Activated CD8-positive, alpha-beta memory T cell treated with anti-CD3 and anti-CD28 coated beads, Interleukin-2, amount 10 ng/mL, durations not matched to agents 7 days and 5 days (primary cell): ENCODE results near the gene SPTBN4. TPM values are rescaled to one million over a fixed set of nuclear protein-coding genes. Genes with fewer than 3 reads are reported as not detected.
"Not testable (repeated sequence)": the region's sequence is repeated elsewhere in the genome, so short reads cannot be mapped to it uniquely, and the experiment has no call there.

Experiments
- ATAC-seq: fragments of 150-1000 bp; cut with Tn5 transposase; one replicate; pipeline ENCODE4 v1.10.0; 2021; ENCODE audit warnings: moderate library complexity
- CTCF ChIA-PET: fragments of 350-600 bp; sonication (Branson Sonifier 250); formaldehyde crosslinking; loops from one replicate; lab custom pipeline; 2021; ENCODE audit warnings: antibody characterized with exemption; lab: Charles Lee
- DNase-seq: peaks from one replicate; pipeline ENCODE4 v3.0.0-alpha.2; 2020
- H3K27ac Mint-ChIP-seq: one replicate; pipeline ENCODE4 v1.8.0; 2021; ENCODE audit warnings: mild to moderate bottlenecking, mixed read lengths
- H3K27me3 Mint-ChIP-seq: one replicate; pipeline ENCODE4 v1.8.0; 2021; ENCODE audit warnings: mixed read lengths
- H3K36me3 Mint-ChIP-seq: one replicate; pipeline ENCODE4 v1.8.0; 2021; ENCODE audit warnings: mild to moderate bottlenecking, mixed read lengths
- H3K4me1 Mint-ChIP-seq: one replicate; pipeline ENCODE4 v1.8.0; 2021; ENCODE audit warnings: mixed read lengths
- H3K4me3 Mint-ChIP-seq: one replicate; pipeline ENCODE4 v1.8.0; 2021; ENCODE audit warnings: mild to moderate bottlenecking, moderate library complexity, mixed read lengths
- H3K9me3 Mint-ChIP-seq: one replicate; pipeline ENCODE4 v1.8.0; 2022; ENCODE audit warnings: low read depth, mixed read lengths
- total RNA-seq, 2 experiments: library from RNA; stranded (reverse); gene quantifications; one replicate each; pipeline ENCODE4 v1.2.3, GENCODE V29; 2021

Gene SPTBN4
- total RNA-seq, 2 experiments from 2014 or later, result 0.30 to 0.44 TPM

DNA sequence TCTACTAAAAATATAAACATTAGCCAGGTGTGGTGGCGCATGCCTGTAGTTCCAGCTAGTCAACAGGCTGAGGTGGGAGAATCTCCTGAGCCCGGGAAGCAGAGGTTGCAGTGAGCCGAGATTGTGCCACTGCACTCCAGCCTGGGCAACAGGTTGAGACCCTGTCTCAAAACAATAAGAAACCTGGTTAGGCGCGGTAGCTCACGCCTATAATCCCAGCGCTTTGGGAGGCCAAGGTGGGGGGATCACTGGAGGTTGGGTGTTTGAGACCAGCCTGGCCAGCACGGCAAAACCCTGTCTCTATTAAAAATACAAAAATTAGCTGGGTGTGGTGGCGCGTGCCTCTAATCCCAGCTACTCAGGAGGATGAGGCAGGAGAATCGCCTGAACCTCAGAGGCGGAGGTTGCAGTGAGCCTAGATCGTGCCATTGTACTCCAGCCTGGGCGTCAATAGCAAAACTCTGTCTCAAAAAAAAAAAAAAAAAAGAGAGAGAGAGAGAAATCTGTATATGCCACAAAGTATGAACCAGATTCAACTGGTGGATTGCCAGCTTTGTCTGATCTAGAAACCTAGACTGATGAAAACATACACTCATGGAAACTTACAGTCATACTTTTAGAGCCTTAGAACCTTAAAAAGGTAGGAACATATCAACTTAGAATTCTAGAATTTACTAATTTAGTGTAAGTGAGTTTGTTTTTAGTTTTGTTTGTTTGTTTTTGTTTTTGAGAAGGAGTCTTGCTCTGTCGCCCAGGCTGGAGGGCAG lies 9.3 kb downstream of the SPTBN4 start:
- H3K27me3 Mint-ChIP-seq, H3K4me1 Mint-ChIP-seq, H3K9me3 Mint-ChIP-seq, H3K4me3 Mint-ChIP-seq, H3K36me3 Mint-ChIP-seq, H3K27ac Mint-ChIP-seq, DNase-seq, ATAC-seq: not testable (repeated sequence)
- CTCF ChIA-PET, result interaction anchor here (1.1 to 1.2 kb wide), 2 partner anchors 45 to 171 kb away, joined by 3 to 5 read pairs; no protein-coding TSS in a partner anchor

DNA sequence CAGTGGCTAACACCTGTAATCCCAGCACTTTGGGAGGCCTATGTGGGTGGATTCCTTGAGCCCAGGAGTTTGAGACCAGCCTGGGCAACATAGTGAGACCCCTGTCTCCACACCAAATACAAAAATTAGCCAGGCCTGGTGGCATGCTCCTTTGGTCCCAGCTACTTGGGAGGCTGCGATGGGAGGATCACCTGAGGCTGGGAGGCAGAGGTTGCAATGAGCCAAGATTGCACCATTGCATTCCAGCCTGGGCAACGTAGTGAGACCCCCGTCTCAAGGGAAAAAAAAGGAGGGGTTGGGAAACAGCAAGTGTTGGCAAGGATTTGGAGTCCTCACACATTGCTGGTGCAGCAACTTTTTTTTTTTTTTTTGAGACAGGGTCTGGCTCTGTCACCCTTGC lies 19.2 kb downstream of the SPTBN4 start:
- no peaks in the 10 kb centered on the region for H3K36me3 Mint-ChIP-seq
- no peaks in the 10 kb centered on the region for H3K9me3 Mint-ChIP-seq
- no peak overlapping the region for H3K4me3 Mint-ChIP-seq
- peaks cover 10% of the 10 kb centered on the region for H3K27me3 Mint-ChIP-seq
- no peak overlapping the region for H3K27ac Mint-ChIP-seq
- CTCF ChIA-PET, result interaction anchor here (0.7 kb wide), 1 partner anchor 14 kb away, joined by 3 read pairs; no protein-coding TSS in a partner anchor
- ATAC-seq (no peak), DNase-seq (no peak)
- H3K4me1 Mint-ChIP-seq, result peaks cover 6% of the 10 kb centered on the region

DNA sequence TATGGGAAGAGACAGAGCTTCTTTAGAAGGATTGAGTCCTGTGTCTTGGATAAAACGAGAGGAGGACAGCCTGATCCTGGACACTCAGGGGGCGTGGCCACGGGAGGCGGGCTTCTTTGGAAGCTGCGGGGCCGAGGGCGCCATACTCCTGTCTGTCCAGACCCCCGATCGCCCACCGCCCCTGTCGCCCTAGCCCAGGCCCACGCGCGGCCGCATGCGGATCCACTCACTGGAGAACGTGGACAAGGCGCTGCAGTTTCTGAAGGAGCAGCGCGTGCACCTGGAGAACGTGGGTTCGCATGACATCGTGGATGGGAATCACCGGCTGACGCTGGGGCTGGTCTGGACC lies 23.1 kb downstream of the SPTBN4 start:
- Mint-ChIP-seq H3K36me3 (no peaks in the 10 kb centered on the region), H3K4me1 (peaks cover 6% of the 10 kb centered on the region), H3K27ac (no peak overlapping the region), H3K9me3 (no peaks in the 10 kb centered on the region), H3K27me3 (peaks cover 18% of the 10 kb centered on the region), H3K4me3 (no peak overlapping the region)
- no peak for DNase-seq
- no peak for ATAC-seq
- CTCF ChIA-PET, result interaction anchor here (0.5 to 2.0 kb wide), 2 partner anchors 142 to 145 kb away, joined by 3 to 4 read pairs; no protein-coding TSS in a partner anchor

DNA sequence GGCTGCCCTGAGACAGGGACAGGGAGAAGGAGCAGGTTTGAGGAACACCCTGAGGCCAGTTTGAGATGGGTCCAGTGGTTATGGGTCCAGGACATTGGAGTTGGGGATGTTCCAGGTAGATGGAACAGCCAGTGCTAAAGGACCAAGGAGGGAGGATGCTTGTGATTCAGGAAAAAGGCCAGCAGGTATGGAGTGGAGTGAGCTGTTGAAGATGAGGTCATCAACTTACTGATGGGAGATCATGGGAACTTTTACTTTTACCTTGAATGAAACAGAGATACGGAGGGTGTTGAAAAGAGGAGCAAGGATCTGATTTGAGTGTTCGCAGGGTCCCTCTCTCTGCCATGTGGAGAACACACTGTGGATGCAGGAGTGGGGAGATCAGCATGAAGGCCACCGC lies 25.5 kb downstream of the SPTBN4 start:
- Mint-ChIP-seq H3K4me3 (no peak overlapping the region), H3K4me1 (peaks cover 6% of the 10 kb centered on the region), H3K36me3 (no peaks in the 10 kb centered on the region), H3K27ac (no peak overlapping the region), H3K9me3 (no peaks in the 10 kb centered on the region), H3K27me3 (peaks cover 15% of the 10 kb centered on the region)
- no peak for ATAC-seq
- CTCF ChIA-PET, result no interaction called here
- DNase-seq, result no peak

DNA sequence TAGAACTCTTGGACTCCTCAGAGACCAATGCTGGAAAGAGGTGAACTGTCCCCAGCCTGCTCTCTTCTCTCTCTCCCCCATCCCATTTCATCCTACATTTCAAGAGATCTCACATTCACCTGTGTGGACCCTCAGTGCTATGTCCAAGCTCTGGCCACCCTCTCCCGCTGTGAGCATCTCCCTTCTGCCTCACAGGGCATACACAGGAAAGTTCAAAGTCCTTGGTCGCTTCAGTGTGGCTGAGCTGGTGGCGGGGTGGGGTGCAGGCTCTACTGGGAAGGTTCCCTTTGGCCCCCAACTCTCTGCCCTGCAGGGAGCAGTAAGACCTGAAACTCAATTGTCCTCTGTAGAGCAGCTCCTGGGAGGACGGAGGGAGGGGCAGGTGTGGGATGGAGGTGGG lies 27.0 kb downstream of the SPTBN4 start:
- Mint-ChIP-seq H3K27me3 (peaks cover 8% of the 10 kb centered on the region), H3K36me3 (no peaks in the 10 kb centered on the region), H3K27ac (no peak overlapping the region), H3K4me3 (no peak overlapping the region), H3K9me3 (no peaks in the 10 kb centered on the region), H3K4me1 (no peaks in the 10 kb centered on the region)
- CTCF ChIA-PET, result interaction anchor here (0.5 kb wide), 1 partner anchor 524 kb away, joined by 3 read pairs; no protein-coding TSS in a partner anchor
- ATAC-seq, result no peak
- DNase-seq, result no peak

DNA sequence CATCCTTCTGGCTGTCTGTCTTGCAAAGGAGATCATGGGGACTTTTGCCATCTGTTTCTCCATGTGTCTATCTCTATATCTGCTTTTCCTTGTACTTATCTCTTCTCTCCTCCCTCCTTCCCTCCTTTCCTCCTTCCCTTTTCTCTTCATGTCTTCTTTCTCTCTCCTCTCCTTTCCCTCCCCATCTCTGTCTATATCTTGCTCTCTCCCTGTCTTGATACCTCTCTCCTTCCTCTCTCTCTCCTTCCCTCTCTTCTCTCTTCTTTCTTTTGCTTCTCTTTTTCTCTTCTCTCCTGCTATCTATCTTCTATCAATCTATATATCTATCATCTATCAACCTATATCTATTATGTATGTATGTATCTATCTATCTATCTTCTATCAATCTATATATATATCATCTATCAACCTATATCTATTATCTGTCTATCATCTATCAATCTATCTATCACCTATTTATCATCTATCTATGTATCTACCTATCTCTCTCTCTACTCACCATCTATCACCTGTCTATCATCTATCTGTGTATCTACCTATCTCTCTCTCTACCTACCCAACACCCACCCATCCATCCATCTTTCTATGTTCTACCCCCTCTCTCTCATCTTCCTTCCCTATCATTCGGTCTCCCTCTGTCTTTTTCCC lies 27.5 kb downstream of the SPTBN4 start:
- H3K4me3 Mint-ChIP-seq, result no peak overlapping the region
- no peaks in the 10 kb centered on the region for H3K36me3 Mint-ChIP-seq
- no peak overlapping the region for H3K27ac Mint-ChIP-seq
- DNase-seq, result no peak
- no peak for ATAC-seq
- H3K27me3 Mint-ChIP-seq, result peaks cover 8% of the 10 kb centered on the region
- CTCF ChIA-PET, result interaction anchor here (0.5 kb wide), 1 partner anchor 524 kb away, joined by 3 read pairs; no protein-coding TSS in a partner anchor
- no peaks in the 10 kb centered on the region for H3K9me3 Mint-ChIP-seq
- no peaks in the 10 kb centered on the region for H3K4me1 Mint-ChIP-seq

DNA sequence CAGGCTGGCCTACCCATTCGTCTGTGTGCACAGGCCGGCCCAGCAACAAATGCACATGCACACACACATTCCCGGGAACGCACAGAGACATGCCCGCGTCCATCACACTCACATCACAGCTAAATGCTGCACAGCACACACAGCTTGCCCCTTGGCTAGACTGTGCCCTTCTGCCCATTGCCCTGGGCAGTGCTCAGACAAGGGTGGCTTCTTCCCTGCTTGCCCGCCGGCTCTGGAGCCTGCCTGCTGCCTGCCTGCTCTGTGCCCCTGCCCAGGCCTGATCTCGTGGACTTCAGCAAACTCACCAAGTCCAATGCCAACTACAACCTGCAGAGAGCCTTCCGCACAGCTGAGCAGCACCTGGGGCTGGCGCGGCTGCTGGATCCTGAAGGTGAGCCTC lies 30.4 kb downstream of the SPTBN4 start:
- no peak overlapping the region for H3K27ac Mint-ChIP-seq
- no peak for ATAC-seq
- no peaks in the 10 kb centered on the region for H3K36me3 Mint-ChIP-seq
- CTCF ChIA-PET, result no interaction called here
- no peaks in the 10 kb centered on the region for H3K9me3 Mint-ChIP-seq
- DNase-seq, result no peak
- peaks cover 10% of the 10 kb centered on the region for H3K27me3 Mint-ChIP-seq
- no peaks in the 10 kb centered on the region for H3K4me1 Mint-ChIP-seq
- H3K4me3 Mint-ChIP-seq, result no peak overlapping the region

DNA sequence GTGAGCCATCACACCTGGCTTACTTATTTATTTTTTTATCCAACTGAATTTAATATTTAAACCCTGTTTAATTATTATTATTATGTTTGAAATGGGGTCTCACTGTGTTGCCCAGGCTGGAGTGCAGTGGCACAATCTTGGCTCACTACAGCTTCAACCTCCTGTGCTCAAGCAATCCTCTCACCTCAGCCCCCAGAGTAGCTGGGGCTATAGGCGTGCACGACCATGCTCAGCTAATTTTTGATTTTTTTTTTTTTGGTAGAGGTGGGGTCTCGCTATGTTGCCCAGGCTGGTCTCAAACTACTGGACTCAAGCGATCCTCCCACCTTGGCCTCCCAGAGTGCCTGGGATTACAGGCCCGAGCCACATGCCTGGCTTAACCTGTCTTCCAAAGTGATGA lies 32.5 kb downstream of the SPTBN4 start:
- Mint-ChIP-seq H3K4me3 (no peak overlapping the region), H3K4me1 (no peaks in the 10 kb centered on the region)

DNA sequence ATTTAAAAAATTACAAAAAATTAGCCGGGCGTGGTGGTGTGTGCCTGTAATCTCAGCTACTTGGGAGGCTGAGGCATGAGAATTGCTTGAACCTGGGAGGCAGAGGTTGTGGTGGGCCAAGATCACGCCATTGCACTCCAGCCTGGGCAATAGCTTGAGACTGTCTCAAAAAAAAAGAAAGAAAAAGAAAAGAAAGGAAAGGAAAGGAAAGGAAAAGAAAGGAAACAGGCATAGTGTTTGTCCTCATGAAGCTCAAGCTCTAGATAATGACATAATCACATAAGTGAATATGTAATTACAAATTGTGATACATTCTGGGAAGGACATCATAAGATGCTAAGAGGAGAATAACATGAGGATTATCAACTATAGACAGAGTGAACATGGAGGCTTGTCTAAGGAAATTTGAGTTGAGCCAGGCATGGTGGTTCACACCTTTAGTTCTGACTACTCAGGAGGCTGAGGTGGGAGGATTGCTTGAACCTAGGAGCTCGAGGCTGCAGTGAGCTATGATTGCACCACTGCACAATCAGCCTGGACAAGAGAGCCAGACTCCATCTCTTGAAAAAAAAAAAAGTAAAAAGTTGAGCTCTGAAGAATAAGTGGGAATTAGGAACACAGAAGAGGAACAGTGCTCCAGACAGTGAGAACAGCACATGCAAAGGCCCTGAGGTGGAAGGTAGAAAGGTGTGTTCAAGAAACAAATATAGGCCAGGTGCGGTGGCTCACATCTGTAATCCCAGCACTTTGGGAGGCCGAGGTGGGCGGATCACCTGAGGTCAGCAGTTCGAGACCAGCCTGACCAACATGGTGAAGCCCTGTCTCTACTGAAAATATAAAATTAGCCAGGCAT lies 34.1 kb downstream of the SPTBN4 start:
- not testable (repeated sequence) for H3K9me3 Mint-ChIP-seq, H3K27ac Mint-ChIP-seq, H3K4me1 Mint-ChIP-seq, H3K36me3 Mint-ChIP-seq, ATAC-seq, H3K4me3 Mint-ChIP-seq, H3K27me3 Mint-ChIP-seq, DNase-seq
- CTCF ChIA-PET, result interaction anchor here (1.0 to 1.6 kb wide), 3 partner anchors 13 to 196 kb away, joined by 3 to 7 read pairs (median 3); no protein-coding TSS in a partner anchor

More for the DNA sequence above, 32.5 kb downstream of the SPTBN4 start:
- Mint-ChIP-seq H3K36me3 (no peaks in the 10 kb centered on the region), H3K27me3 (peaks cover 8% of the 10 kb centered on the region), H3K27ac (no peak overlapping the region), H3K9me3 (no peaks in the 10 kb centered on the region)
- CTCF ChIA-PET, result interaction anchor here (1.6 kb wide), 1 partner anchor 11 kb away, joined by 3 read pairs; no protein-coding TSS in a partner anchor
- DNase-seq (no peak), ATAC-seq (no peak)

DNA sequence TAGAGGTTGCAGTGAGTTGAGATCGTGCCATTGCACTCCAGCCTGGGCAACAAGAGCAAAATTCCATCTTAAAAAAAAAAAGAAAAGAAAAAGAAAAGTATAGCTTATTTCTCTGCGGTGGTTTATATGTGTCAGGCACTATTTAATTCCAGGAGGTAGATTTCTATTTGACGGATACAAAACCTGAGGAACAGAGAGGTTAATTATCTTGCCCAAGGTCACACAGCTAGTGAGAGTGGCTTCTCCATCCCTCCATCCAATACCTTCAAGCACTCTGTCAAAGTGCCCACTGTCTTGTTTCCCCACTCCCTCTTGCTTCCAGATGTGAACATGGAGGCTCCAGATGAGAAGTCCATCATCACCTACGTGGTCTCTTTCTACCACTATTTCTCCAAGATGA lies 34.8 kb downstream of the SPTBN4 start:
- Mint-ChIP-seq H3K4me3 (no peak overlapping the region), H3K9me3 (no peaks in the 10 kb centered on the region), H3K36me3 (no peaks in the 10 kb centered on the region), H3K27me3 (peaks cover 6% of the 10 kb centered on the region), H3K4me1 (no peaks in the 10 kb centered on the region), H3K27ac (no peak overlapping the region)
- CTCF ChIA-PET, result interaction anchor here (1.4 kb wide), 1 partner anchor 133 kb away, joined by 7 read pairs; no protein-coding TSS in a partner anchor
- no peak for DNase-seq
- ATAC-seq, result no peak

DNA sequence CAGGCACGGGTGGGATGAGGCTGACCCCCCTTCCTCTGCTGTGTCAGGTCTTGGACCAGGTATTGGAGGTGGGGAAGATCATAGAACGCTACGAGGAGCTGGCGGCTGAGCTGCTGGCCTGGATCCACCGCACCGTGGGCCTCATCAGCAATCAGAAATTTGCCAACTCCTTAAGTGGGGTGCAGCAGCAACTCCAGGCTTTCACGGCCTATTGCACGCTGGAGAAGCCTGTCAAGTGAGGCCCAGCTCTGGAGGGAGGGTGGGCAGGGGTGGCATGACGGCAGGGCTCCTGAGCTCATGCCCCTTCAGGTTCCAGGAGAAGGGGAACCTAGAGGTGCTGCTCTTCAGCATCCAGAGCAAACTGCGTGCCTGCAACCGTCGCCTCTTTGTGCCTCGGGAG lies 35.3 kb downstream of the SPTBN4 start:
- ATAC-seq (no peak), DNase-seq (no peak)
- Mint-ChIP-seq H3K4me1 (no peaks in the 10 kb centered on the region), H3K27me3 (peaks cover 6% of the 10 kb centered on the region), H3K9me3 (no peaks in the 10 kb centered on the region), H3K4me3 (no peak overlapping the region), H3K36me3 (no peaks in the 10 kb centered on the region), H3K27ac (no peak overlapping the region)
- CTCF ChIA-PET, result interaction anchor here (1.4 kb wide), 1 partner anchor 133 kb away, joined by 7 read pairs; no protein-coding TSS in a partner anchor

DNA sequence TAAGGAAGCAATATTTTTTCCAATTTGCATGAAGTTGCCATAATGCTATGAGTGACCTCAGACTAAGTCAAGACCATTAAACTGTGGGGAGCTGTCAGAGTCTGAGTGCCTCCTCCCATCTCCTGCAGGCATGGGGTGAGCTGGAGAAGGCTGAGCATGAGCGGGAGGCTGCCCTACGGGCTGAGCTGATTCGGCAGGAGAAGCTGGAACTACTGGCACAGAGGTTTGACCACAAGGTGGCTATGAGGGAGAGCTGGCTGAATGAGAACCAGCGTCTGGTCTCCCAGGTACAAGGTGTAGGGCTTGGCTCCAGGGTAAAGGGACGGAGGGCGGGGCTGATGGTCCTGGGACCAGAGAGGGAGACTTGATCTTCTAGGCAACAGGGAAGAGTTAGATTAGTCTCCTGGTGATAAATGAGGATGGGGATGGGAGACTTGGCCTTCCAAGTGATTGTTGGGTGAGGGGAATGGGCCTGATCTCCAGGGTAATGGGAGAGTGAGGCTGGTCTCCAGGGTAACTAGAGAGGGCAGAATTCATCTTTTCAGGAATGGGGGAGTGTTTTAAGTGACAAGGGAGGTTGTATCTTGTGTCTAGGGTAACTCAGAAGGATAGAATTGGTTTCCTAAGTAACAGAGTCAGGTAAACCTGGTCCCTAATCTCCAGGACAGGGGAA lies 36.0 kb downstream of the SPTBN4 start:
- DNase-seq (no peak), ATAC-seq (no peak)
- Mint-ChIP-seq H3K36me3 (no peaks in the 10 kb centered on the region), H3K9me3 (no peaks in the 10 kb centered on the region), H3K4me3 (no peak overlapping the region), H3K4me1 (no peaks in the 10 kb centered on the region), H3K27me3 (peaks cover 6% of the 10 kb centered on the region), H3K27ac (no peak overlapping the region)
- CTCF ChIA-PET, result no interaction called here

DNA sequence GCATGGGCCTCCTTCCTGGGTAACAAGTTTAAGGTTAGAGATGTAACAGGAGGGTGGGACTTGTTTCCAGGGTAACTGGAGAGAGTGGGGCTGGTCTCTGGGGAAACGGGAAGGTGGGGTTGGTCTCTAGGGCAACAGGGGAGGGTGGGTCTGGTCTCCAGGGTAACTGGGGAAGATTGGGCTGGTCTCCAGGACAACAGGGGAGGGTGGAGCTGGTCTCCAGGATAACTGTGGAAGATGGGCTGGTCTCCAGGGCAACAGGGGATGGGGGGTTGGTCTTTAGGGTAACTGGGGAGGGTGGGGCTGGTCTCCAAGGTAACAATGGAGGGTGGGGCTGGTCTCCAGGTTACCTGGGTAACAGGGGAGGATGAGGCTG lies 36.5 kb downstream of the SPTBN4 start:
- no peaks in the 10 kb centered on the region for H3K36me3 Mint-ChIP-seq
- H3K9me3 Mint-ChIP-seq, result no peaks in the 10 kb centered on the region
- H3K27ac Mint-ChIP-seq, result no peak overlapping the region
- H3K4me3 Mint-ChIP-seq, result no peak overlapping the region
- DNase-seq, result no peak
- H3K4me1 Mint-ChIP-seq, result no peaks in the 10 kb centered on the region
- H3K27me3 Mint-ChIP-seq, result peaks cover 6% of the 10 kb centered on the region
- ATAC-seq, result no peak
- CTCF ChIA-PET, result no interaction called here
